ENCODE data around the gene GPC3.
"Not testable (repeated sequence)": the region's sequence is repeated elsewhere in the genome, so short reads cannot be mapped to it uniquely, and the experiment has no call there.

The GPC3 gene

DNA sequence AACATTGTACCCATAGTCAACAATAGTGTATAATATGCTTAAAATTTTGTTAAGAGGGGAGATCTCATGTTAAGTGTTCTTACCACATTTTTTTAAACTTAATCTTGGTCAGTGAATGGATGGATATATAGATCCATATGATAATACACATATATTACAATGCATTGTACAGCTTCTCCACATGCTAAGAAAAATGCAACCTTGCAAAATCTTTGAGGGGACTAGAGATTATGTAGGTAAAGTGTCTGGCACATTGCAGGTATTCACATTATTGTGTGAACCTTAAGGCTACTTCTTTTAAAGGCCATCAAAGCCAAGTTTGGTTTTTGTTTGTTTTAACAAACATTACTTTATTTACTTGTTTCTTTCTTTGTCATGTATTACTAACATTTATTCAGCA is 10.4 kb upstream of the GPC3 start:
- DNase-seq (ENCODE audit: low read depth, low spot score), result no peak

DNA sequence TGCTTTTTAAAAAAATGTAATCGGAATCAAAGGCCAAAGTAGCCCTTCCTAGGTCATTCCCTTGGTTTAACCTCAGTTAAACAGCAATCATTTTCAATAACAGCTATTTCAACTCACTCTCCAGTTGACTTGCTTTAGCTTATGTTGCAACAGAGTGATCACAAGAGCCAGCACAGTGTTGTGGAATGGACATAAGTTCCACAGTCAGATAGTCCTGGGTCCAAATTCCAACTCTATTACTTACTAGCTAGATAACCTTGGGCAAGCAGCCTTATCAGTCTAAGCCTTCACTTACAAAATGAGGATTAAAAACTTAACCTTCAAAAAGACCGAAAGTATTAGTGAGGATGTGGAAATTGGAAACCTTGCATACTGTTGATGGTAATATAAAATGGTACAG is 9.2 kb upstream of the GPC3 start:
- no peak for DNase-seq (ENCODE audit: low read depth, low spot score)

DNA sequence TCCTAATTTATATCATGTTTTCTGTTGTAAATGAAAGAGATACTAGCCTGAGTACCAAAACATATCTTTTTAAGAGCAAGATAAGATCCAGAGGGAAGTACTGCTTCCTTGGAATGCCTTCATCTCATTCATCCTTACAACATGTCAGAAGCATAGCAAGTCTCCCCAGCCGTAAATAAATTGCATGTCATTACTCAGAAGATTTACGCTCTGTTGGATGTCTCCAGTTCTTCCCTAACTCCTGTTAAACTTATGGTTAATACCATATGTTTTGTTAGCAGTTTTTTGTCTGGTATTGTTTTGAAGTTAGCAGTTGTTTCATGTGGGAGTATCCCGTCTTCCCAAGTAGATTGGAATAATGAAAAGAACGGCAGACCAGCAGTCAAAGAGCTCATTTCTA is 7.5 kb upstream of the GPC3 start:
- no peak for DNase-seq (ENCODE audit: low read depth, low spot score)

DNA sequence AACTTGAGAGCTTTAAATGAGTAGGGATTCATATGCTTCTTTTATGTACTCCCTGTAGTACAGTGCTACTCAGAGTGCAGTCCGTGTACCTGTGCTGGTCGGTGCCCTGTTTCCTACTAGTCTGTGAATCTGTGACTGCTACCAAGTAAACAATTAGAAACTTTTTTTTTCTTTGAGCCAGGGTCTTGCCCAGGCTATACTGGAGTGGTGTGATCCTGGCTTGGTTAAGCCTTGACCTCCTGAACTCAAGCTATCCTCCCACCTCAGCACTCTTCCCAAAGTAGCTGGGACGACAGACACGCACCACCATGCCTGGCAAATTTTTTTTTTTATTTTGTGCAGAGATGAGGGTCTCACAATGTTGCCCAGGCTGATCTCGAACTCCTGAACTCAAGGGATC is 6.4 kb upstream of the GPC3 start:
- DNase-seq (ENCODE audit: low read depth, low spot score), result no peak

DNA sequence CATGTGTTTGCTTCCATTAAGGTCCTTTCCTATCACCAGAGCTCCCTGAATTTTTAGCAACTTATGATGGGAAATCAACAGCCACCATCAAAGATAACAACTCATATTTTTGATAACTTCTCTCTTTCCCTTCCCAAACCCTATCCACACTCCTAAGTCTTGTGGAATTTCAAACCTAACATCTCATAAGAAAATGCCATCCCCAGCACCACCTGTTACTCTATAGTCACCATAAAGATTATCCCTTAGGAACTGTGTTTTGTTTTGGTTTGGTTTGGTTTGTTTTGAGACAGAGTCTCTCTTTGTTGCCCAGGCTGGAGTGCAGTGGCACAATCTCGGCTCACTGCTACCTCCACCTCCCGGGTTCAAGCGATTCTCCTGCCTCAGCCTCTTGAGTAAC is 5.7 kb upstream of the GPC3 start:
- DNase-seq (ENCODE audit: low read depth, low spot score), result not testable (repeated sequence)

DNA sequence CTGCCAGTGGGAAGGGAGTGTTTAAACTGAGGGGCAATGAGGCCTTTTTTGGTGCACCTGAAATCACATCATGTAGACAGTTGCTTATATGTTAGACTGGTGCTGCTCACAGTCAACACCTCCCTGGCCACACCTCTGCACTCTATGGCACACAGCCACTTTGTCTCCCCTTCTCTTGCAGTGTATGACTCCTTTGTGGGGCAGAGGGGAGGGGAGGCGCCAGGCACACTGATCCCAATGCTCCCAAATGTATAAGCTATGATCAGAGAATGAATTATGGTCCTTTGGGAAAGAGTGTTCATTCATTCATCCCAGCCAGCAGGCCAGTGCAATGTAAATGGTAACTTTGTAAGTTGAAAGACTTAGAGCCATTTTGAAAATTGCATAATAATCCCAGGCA is 4.6 kb upstream of the GPC3 start:
- no peak for DNase-seq (ENCODE audit: low read depth, low spot score)

DNA sequence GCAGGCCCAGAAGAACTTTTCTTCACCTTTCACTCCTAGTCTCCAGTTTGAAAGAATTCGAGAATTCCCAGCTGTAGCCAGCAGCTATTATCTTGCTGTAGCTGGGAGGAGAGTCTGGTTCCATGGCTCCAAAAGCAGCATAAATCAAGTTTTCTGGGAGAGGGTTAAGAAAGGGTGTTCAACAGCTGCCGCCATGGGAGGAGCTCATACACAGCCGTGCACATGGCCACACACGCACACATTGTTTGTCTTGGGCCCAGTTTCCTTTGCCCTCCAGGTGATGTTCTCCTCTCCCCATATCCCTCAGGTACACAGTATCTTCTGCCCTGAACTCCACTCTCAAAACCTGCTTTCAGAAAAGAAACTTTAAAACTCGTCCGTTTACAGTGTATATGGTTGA is 4.1 kb upstream of the GPC3 start:
- no peak for DNase-seq (ENCODE audit: low read depth, low spot score)

DNA sequence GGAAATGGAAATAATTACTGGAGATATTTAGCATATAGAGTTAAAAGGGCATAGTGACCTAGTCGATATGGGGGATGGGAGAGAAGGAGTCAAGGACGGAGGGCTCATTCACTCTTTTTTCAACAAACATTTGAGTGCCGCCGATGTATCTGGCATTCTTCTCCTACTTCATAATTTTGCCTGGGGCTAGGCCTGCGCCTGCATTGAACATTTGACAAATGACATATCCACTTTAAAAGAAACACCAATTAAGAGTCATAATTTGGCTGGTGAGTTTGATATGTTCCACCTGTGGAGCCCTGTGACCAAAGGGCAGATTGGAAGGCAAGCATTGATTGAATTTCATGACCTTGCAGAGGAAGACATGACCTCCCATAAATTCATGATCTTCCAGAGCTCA is 2.6 kb upstream of the GPC3 start:
- DNase-seq (ENCODE audit: low read depth, low spot score), result no peak

DNA sequence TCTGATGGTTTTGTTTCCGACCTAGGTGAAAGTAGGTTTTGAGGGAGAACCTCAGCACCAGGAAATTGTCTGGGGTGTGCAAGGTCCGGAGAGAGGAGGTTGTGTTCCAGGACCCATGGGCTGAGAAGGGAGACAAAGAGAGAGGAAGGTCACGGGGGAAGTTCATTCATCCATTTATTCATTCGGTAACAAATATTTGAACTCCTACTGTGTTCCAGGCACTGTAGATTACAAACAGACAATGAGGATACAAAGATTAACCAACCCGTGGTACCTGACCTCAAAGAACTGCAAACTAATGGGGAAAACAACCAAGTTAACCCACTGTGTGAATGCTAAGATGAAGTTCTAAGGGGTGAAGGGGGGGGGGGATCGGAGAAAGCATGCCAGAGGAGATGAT is 1.8 kb upstream of the GPC3 start:
- no peak for DNase-seq (ENCODE audit: low read depth, low spot score)

DNA sequence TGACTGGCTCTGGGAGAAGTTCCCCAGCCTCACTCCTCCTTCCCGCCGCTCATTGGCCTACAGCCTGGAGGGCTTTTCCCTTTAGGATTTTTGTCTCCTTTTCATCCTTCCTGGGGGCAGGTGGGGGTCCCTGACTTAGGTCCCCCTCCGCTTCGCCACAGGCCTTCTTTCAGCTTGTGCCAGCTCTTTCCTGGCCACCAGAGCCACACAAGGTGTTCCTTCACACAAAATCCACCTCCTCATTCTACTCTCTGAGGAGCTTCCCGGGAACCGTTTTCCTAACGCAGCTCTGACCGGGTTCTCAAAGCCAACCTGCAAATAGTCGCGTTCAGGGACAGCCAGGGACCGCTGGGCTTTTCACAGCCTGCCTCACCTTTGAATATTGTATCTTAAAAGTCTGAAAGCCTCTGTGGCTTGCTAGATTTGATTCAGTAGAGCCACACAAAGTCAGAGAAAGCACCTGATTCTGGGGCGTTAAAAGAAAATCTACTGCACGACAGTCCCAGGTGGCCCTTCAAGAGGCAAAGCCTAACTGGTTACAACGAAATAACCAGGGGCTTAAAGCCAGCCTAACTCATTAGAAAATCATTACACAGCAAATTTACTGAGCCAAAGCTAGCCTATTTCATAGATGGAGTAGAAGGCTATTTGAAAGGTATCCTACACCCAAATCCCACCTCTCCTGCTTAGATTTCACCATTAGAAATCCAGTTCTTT is 731 bp upstream of the GPC3 start:
- peak; percentile 30 for DNase-seq (ENCODE audit: low read depth, low spot score)

DNA sequence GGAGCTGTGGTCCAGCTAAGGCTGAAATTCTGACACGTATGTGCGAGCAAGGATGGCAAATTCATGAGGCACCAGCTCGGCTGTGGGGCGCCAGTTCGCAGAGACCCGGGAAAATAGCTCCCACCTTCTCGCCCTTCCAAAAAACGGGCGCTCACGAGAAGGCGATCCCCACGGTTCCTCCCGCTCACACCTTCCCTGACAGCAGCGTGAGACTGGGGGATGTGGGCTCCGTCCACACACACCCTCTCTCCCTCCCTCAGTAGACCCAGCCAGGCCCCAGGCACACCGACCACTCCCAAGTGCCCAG is 584 bp downstream of the GPC3 start:
- DNase-seq (ENCODE audit: low read depth, low spot score), result no peak

DNA sequence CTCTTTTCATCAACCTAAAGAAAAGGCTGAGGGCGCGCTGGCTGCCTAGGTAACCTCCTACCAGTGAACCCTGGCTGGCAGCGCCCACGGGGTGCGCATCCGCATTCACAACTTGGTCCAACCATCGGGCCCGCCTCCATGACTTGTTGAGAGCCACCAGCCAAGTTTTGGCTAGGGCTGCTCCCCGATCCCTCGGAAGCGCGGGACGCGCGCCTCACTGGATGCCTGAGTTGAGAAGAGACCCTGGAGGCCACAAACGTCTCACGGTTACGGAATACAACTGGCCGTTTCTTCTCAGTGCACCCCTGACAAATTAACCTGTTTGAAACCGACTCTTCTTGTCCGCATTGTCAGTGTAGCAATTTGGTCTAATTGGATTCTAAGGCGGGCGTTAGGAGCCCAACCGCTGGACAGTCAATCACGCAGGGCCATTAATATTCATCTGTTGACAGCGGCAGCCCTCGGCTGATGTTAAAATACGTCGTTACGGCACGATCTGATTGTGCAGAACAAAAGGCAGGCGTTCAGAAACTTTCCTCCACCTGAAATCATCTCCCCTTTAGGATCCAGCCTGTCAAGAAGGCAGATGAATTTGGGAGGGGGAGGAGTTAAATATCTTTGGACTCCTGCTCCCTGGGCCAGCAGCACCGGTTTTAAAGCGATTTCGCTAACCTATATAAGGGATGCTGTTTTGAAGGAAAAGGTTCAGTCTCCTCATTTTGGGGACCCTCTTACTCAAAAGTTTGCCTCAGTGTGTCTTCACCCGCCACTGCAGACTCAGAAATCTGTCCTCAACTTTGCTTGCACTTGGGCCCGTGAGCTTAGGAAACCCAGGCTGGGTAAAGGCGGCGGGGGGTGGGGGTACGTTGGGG is 1.2 kb downstream of the GPC3 start:
- no peak for DNase-seq (ENCODE audit: low read depth, low spot score)

DNA sequence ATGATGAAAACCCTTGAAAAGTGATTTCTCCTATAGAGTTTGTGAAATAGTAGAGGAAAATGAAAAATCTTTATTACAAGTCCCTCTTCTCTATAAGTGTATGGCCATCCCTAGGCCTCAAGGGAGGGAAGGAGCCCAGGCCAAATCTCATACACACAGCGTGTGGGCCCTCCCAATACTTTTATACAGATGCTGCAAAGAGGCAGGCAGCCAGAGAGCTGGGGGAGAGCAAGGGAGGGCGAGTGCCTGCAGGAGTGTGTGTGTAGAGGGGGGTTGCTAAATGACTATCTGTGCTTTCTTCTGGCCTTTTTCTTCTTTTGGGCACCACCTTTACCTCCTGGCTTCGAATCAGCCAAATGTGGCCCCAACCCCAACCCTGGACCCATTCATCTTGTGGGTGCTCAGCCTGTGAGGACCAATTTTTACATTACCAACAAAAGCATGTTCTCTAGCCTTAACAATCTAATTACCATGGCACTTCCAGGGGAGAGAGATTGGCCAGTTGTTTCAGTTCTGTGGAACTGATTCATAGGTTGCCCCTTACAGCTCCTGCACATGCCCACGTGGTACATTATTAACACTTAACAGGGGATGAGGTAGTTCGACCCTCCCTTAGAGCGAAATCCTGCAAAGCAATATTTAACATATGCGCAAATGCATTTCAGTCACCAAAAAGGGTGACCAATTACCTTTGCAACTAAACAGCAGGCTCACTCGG is 2.0 kb downstream of the GPC3 start:
- DNase-seq (ENCODE audit: low read depth, low spot score), result no peak

DNA sequence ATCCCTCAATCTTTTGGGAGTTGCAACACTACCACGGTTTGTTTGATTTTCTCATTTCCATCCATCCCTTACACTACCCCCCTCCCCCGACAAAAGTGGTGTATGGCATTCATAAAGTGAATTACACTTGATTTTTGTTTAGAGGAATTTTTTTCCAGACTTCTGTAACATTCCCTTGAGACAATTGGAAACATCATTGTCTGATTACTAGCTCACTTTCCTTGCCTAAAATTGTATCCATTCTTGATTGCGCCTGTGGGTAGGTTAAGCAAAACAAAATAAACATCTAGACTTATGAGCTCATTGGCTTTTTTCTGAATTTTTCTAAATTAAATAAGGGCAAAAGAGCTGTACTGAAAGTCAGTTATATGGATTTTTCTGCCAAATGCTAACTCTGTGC is 3.5 kb downstream of the GPC3 start:
- no peak for DNase-seq (ENCODE audit: low read depth, low spot score)

DNA sequence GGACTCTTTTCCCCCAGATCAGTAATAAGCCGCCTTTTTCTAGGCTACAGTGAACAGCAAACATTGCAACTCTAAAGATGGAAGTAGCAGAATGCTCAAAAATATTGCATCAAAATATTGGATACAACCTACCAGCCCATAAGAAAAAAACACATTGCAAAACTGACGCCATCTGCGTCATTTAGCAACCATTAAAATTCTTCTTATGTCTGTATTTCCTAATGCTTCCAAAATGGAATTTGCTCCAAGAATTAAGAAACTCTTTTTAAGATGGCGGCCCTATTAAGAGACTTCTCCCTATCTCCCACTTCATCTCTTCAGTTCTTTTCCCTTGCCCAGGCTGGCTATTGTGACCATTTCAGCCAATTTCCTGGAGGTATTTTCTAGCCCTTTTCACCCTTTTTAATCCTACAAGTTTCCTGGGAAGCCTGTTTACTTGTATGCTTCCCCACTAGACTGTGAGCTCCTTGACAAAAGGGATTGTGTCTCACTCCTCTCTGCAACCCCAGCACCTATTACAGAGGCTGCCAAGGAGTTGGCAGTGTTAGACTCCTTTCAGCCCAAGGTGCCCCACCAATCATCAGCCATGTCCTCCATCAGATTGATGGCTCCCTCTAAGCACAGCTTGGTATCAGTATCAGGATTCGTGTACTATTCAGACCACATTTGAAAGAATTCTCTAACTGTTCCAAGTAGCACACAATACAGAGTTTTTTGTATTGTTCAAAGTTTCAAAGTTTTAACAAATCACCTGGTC is 4.4 kb downstream of the GPC3 start:
- DNase-seq (ENCODE audit: low read depth, low spot score), result no peak

DNA sequence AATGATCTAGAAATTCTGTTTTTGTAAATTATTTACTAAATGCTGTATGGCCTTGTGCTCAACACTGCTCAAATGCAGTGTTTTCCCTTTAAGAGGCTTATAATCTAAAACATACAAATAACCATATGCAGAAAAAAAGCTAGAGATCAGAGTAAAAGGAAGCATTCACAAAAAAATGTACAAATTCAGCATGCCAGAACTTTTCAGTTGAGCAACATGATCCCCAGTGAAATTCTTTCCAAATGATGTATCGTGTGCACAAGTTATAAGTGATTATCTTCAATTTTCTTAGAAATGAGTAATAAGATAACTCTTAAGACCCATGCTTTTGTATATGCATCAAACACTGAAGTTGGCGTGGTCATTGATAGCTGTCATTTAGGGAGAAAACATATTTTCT is 5.0 kb downstream of the GPC3 start:
- no peak for DNase-seq (ENCODE audit: low read depth, low spot score)

DNA sequence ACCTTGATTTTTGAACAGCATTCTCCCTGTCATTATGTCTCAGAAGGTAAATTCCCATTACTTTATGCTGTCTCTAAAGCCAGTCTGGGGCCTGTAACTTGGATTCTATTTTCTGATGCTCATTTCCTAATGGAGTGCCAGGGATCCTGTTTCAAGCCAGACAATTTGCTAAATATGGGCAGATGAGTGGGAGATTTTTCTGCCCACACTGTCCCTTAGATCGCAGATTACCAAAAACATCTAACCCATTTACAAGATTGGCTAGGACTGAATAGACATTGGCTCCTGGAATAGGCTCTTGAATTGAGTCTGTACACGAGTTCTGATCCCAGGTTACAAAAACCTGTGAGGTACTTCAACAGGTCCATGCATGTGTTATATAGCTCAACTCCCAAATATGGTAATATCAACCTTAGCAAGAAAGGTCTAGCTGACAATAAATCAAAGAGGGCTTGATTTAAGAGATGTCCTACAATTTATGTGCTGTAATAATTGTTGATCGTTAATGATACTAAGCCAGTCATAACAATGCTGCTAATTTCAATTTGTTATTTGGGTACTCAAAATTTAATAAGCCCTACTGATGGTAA is 5.7 kb downstream of the GPC3 start:
- DNase-seq (ENCODE audit: low read depth, low spot score), result no peak

DNA sequence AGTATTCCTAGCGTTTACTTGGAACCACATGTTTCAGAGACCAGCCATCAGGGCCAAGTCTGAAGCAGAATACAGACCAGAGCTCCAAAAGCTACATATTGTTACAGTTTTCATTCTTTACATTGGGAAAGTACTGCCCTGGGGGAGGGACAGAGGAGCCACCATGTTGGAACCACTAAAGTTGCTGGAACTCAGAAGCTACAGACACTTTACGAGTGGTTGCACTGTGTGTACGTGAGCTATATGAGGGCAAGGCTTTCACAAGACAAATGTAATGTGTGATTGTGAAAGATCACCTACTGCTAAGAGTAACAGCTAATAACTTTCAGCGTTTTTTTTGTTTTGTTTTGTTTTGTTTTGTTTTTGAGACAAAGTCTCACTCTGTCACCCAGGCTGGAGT is 11.7 kb downstream of the GPC3 start:
- no peak for DNase-seq (ENCODE audit: low read depth, low spot score)

DNA sequence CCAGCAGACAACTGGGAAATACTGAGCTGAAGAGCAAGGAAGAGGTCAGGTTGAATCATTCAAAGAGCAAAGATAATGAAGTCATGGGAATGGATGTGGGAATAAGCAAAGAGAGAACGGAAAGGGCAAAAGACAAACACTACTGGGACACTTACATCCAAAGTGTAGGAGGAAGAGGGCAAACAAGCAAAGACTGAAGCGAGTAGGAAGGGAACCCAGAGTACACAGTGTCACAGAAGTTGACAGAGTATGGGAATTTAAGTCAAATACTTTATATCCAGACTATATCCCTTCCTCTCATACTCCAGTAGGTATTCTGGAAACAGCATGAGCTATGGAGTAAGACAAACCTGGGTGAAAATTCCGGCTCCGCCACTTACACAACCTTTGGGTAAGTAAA is 12.5 kb downstream of the GPC3 start:
- no peak for DNase-seq (ENCODE audit: low read depth, low spot score)

DNA sequence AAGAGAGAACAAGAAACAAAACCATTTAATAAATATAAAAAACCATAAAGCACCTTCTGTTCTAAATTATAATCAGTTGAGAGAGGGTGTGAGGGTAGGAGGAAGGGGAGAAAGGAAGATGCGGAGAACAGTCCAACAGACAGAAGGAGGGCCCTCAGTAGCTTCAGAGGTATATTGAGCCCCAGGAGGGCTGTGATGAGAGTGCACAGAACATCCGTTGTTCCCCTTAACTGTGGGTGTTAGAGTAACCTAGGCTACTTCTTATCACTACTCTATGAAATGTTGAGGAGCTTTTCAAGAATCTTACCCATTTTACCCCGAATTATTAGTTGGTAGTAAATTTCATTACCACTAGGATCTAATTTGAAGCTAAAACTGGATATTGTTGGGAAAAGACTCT is 13.8 kb downstream of the GPC3 start:
- DNase-seq (ENCODE audit: low read depth, low spot score), result no peak

DNA sequence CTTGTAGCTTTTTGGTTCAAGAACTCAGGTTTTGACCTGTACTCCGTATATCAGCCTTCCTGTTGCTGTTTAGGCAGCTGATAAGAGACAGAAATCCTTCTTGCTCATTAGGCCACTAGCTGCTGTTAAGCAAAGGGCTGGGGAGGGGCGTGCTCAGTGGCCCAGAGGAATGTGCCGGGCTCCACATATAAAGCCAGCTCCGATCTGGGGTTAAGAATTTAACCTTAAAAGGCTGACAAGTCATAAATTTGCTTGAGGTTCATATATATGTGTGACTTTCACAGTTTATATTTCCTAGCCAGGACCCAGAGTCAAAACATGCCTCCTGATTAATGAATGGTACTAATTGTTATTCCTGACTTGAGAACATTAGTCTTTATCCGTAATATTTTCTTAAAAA is 15.3 kb downstream of the GPC3 start:
- no peak for DNase-seq (ENCODE audit: low read depth, low spot score)

DNA sequence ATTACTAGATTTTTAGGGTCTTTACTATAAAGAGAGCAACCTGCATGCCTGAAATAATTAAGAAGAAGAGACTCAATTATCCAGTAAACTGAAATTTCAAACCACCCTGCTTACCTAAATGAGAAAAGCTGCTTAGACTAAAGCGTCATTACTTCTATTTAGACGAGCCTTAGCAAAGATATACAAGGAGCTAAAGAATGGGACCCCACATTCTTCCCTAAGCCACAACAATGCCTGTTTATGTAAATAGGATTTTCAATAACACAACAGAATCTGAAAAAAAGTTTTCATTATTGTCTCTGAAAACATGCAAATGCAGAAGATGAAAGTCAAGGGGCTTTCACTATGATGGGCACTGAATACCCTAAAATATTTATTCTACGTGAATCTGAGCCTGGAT is 16.2 kb downstream of the GPC3 start:
- no peak for DNase-seq (ENCODE audit: low read depth, low spot score)

All from iPS DF 19.7 (cell line).